Fibroblast of the aortic adventitia (primary cell): Measurements from ENCODE around the gene ZBTB40. TPM values are rescaled to one million over a fixed set of nuclear protein-coding genes. Genes with fewer than 3 reads are reported as not detected.

Experiments
- DNase-seq: peaks from one replicate; pipeline ENCODE4 v3.0.0-alpha.2; 2010; ENCODE audit warnings: low read depth
- H3K4me3 ChIP-seq: 2 replicates; pipeline ENCODE4 v1.5.1; 2011; ENCODE audit warnings: low read depth, mild to moderate bottlenecking, control low read depth, low read length, moderate library complexity
- CTCF ChIP-seq: IDR thresholded peaks from 2 replicates; pipeline ENCODE4 v1.5.1; 2011; ENCODE audit warnings: mild to moderate bottlenecking, low read length, control low read depth, inconsistent platforms; ENCODE audit not compliant: insufficient read depth
- total RNA-seq: library from RNA; depleted of rRNA; stranded (reverse); fragments of >200 nt; gene quantifications from 2 replicates; pipeline ENCODE4 v1.2.3, GENCODE V29; 2012; ENCODE audit warnings: low replicate concordance

ZBTB40 gene
- total RNA-seq, 1 donor: 10.0 TPM

DNA sequence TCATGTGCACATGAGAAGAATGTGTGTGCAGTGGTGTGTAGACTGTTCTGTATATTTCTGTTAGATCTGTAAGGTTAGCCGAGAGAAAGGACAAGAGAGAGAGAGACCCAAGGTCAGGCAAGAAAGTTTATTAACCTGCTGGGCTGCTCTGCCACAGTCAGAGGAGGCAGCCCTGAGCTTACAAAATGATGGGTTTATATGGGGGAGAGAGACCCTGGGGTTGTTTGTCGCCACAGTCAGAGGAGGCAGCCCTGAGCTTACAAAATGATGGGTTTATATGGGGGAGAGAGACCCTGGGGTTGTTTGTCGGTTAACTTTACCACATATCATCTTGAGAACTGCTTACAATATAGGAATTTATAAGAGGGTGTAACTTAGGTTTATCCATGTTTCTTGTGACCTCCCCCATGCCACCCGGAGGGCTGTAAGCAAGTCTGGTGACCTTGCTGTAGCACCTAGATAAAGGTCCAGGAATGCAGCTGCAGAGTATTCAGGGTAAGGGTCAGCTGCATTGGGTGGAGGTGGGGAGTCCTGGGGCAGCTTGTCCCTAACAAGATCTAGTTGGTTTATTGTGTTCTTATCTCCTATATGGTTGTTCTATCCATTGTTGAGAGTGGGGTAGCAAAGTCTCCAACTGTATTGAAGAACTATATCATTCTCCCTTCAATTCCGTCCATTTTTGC, 9.3 kb upstream of the ZBTB40 start:
- no peak for TF ChIP-seq CTCF
- H3K4me3 ChIP-seq: no peak overlapping the region
- DNase-seq: no peak

DNA sequence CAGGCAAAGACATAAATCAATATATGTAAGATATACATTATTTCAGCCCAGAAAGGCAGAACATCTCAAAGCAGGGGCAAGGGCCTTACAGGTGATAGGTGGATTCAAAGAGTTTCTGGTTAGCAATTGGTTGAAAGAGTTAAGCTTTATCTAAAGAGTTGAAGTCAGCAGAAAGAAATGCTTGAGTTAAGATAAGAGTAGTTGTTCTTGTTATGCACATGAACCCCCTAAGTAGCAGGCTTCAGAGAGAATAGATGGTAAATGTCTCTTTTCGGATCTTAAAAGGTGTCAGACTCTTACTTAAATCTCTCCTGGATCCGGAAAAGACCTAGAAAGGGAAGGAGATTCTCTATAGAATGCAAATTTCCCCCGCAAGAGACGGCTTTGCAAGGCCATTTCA, 8.3 kb upstream of the ZBTB40 start:
- no peak for DNase-seq
- H3K4me3 ChIP-seq: no peak overlapping the region
- TF ChIP-seq CTCF: no peak

DNA sequence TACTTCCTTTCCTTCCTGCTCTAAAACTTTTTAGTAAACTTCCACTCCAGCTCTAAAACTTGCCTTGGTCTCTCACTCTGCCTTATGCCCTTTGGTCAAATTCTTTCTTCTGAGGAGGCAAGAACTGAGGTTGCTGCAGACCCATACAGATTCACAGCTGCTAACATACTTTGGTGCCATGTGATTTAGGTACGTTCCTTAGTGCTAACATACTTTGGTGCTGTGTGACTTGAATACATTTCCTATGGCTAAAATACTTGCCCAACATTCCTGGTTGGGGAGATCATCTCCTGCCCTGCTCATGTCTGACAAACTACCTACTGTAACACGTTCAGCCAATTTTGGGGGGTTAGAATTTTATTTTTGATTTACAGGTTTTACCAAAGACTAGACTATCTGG, 6.8 kb upstream of the ZBTB40 start:
- TF ChIP-seq CTCF: no peak
- H3K4me3 ChIP-seq: no peak overlapping the region
- no peak for DNase-seq

- H3K4me3 ChIP-seq: no peak overlapping the region
- DNase-seq: peak; percentile 61
- no peak for TF ChIP-seq CTCF
Observed at GRCh38 chr1:22447621-22448111, 4.0 kb upstream of the ZBTB40 start.

DNA sequence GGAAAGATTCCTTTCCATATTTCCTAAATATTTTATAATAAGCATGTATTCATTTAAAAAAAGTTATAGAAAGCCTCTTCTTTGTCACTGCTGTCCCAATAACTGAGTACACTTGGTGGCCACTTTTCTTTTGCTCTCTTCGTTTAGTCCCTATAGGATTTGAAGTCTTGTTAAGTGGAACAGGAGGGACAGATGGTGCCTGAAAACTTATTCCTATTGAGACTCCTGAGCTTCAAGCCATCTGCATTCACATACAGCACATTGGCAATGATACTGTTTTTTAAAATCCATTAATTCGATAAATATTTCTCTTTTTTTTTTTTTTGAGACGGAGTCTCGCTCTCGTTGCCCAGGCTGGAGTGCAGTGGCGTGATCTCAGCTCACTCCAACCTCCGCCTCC, 2.0 kb upstream of the ZBTB40 start:
- DNase-seq: no peak
- no peak for TF ChIP-seq CTCF
- H3K4me3 ChIP-seq: no peak overlapping the region

- no peak for DNase-seq
- no peak overlapping the region for H3K4me3 ChIP-seq
- no peak for TF ChIP-seq CTCF
Observed at GRCh38 chr1:22450351-22451021, 1.2 kb upstream of the ZBTB40 start.
